SKM-1 treated with dmso at 0.1 percent for 144 hours (cell line): ENCODE data around the gene TTLL1.

Experiments used
- DNase-seq: peaks from one replicate; lab custom pipeline; 2025; ENCODE audit not compliant: unreplicated experiment; lab: John Stamatoyannopoulos, UW

The TTLL1 gene

GRCh38 chr22:43088984-43089717 lies at the start of gene TTLL1:
Gene TTLL1 (minus strand): TSS chr22:43089391. CDS start chr22:43075586, 13,805 bp downstream.
- DNase-seq, result peak; percentile 78

- DNase-seq, result no peak
These were observed 47.6 kb upstream of the TTLL1 start for GRCh38 chr22:43136801-43137200.

GRCh38 chr22:43136255-43136654 lies 47.1 kb upstream of the TTLL1 start:
- DNase-seq, result no peak

GRCh38 chr22:43135565-43135964 lies 46.4 kb upstream of the TTLL1 start:
- no peak for DNase-seq

GRCh38 chr22:43134553-43134952 lies 45.4 kb upstream of the TTLL1 start:
- DNase-seq, result no peak

- no peak for DNase-seq
These were observed 44.2 kb upstream of the TTLL1 start for GRCh38 chr22:43133401-43133800.

GRCh38 chr22:43131773-43132501 lies 42.7 kb upstream of the TTLL1 start:
- DNase-seq, result no peak

- DNase-seq, result peak; percentile 25
These were observed 40.5 kb upstream of the TTLL1 start for GRCh38 chr22:43129426-43130425.

GRCh38 chr22:43128928-43129424 lies 39.8 kb upstream of the TTLL1 start:
- no peak for DNase-seq

GRCh38 chr22:43128116-43128515 lies 38.9 kb upstream of the TTLL1 start:
- DNase-seq, result no peak

GRCh38 chr22:43127166-43127908 lies 38.1 kb upstream of the TTLL1 start:
- no peak for DNase-seq

- DNase-seq, result no peak
These were observed 37.4 kb upstream of the TTLL1 start for GRCh38 chr22:43126501-43127165.

GRCh38 chr22:43118953-43119458 lies 29.8 kb upstream of the TTLL1 start:
- no peak for DNase-seq

- no peak for DNase-seq
These were observed 29.0 kb upstream of the TTLL1 start for GRCh38 chr22:43118024-43118849.

GRCh38 chr22:43116932-43117331 lies 27.7 kb upstream of the TTLL1 start:
- no peak for DNase-seq

GRCh38 chr22:43114958-43115357 lies 25.8 kb upstream of the TTLL1 start:
- DNase-seq, result no peak

- DNase-seq, result no peak
These were observed 24.5 kb upstream of the TTLL1 start for GRCh38 chr22:43113526-43114251.
